Measurements from ENCODE around the gene NUDT3. TPM values are rescaled to one million over a fixed set of nuclear protein-coding genes. Genes with fewer than 3 reads are reported as not detected.

The NUDT3 gene
- total and polyA plus RNA-seq, 9 of the 15 experiments (the other 6 are each of a cell fraction or from before 2014, with no cell fraction given): 5.4 to 81.2 (median 56.4) TPM

GRCh38 chr6:34324738-34325444 is 67.6 kb downstream of the NUDT3 start (continued):
- TF ChIP-seq THRB (CRISPR knock-in tag; conservative IDR thresholded peaks at IDR 0.05) (no peak), KAT7 (CRISPR knock-in tag; IDR thresholded peaks at IDR 0.05; ENCODE audit: borderline replicate concordance) (no peak), MAFF (IDR thresholded peaks at IDR 0.05; ENCODE audit: low read length) (no peak), ZNF445 (CRISPR knock-in tag; IDR thresholded peaks at IDR 0.05; ENCODE audit: low read depth) (0 out of 2 replicates have a peak, but pooled peaks have one; percentile 26), FIP1L1 (IDR thresholded peaks at IDR 0.05; ENCODE audit: low read depth, low read length, poor library complexity, severe bottlenecking) (no peak), ZBTB1 (CRISPR knock-in tag; IDR thresholded peaks at IDR 0.05; ENCODE audit: borderline replicate concordance, low read depth) (no peak), KLF13 (tag; IDR thresholded peaks at IDR 0.05; ENCODE audit: borderline replicate concordance, low read depth) (no peak), ZNF184 (CRISPR knock-in tag; IDR thresholded peaks at IDR 0.05) (no peak), ZBTB9 (CRISPR knock-in tag; IDR thresholded peaks at IDR 0.05) (no peak), DACH1 (IDR thresholded peaks at IDR 0.05; ENCODE audit: partially characterized antibody) (no peak), TSC22D4 (tag; IDR thresholded peaks at IDR 0.05) (no peak), SREBF2 (CRISPR knock-in tag; IDR thresholded peaks at IDR 0.05) (no peak), ZNF695 (CRISPR knock-in tag; IDR thresholded peaks at IDR 0.05) (no peak), ZNF354B (CRISPR knock-in tag; IDR thresholded peaks at IDR 0.05) (no peak), ZC3H8 (IDR thresholded peaks at IDR 0.05) (no peak), ARNT (IDR thresholded peaks at IDR 0.05) (no peak), MNT (conservative IDR thresholded peaks at IDR 0.05) (peak; percentile 59 to 79), ZNF583 (CRISPR knock-in tag; IDR thresholded peaks at IDR 0.05) (peak; percentile 69; the same call in 1 of the 2 replicates), NONO (IDR thresholded peaks at IDR 0.05; ENCODE audit: low read depth in 2 of 2, low read length in 1 of 2) (no peak), ZNF551 (CRISPR knock-in tag; IDR thresholded peaks at IDR 0.05) (no peak), NFATC3 (IDR thresholded peaks at IDR 0.05) (no peak), SMAD2 (IDR thresholded peaks at IDR 0.05; ENCODE audit: low read depth, low read length) (no peak), GMEB1 (CRISPR knock-in tag; IDR thresholded peaks at IDR 0.05) (no peak), GABPB1 (CRISPR knock-in tag; IDR thresholded peaks at IDR 0.05) (no peak), ZBTB8A (IDR thresholded peaks at IDR 0.05; ENCODE audit: partially characterized antibody) (no peak)
